RWPE1 (cell line): ENCODE results near the gene TENT5C.

Experiments used
- CTCF ChIA-PET: fragments of 350-600 bp; sonication (Branson Sonifier 250); formaldehyde crosslinking; extraction: SDS; loops from one replicate; lab custom pipeline; 2021; lab: Yijun Ruan, JAX
- POLR2A ChIA-PET: fragments of 400-600 bp; formaldehyde crosslinking; extraction: SDS; loops from one replicate; lab custom pipeline; 2020; ENCODE audit warnings: antibody characterized with exemption; ENCODE audit not compliant: low non-redundant PET; lab: Yijun Ruan, JAX
- DNase-seq: peaks from one replicate; pipeline ENCODE4 v3.0.0; 2012; ENCODE audit warnings: low spot score
- H3K27ac ChIP-seq: fragments of 450-650 bp; 2 replicates; pipeline ENCODE4 v1.5.1; 2017
- CTCF ChIP-seq: fragments of 450-650 bp; conservative IDR thresholded peaks from 2 replicates; pipeline ENCODE4 v1.5.1; 2017; ENCODE audit warnings: low read depth, mild to moderate bottlenecking

TENT5C gene

DNA sequence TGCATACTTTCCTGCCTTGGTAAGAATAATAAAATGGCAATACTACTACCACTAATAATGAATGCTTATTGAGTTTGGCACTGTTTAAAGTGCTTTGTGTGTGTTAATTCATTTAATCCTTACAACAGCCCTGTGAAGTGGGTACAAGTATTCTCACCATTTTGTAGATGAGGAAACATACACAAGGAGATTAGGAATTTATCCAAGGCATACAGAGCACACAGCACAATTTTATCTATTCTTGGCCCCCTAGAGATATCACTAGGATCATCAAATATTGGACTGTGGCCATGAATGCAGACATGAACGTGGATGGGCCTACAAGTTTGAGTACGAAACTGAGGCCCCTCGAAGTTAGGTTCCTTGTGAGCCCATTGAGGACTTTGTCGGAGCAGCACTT lies 39.5 kb downstream of the TENT5C start:
- no peak overlapping the region for H3K27ac ChIP-seq
- no peak for DNase-seq
- no peak for TF ChIP-seq CTCF
- ChIA-PET POLR2A (no interaction called here), CTCF (no interaction called here)

DNA sequence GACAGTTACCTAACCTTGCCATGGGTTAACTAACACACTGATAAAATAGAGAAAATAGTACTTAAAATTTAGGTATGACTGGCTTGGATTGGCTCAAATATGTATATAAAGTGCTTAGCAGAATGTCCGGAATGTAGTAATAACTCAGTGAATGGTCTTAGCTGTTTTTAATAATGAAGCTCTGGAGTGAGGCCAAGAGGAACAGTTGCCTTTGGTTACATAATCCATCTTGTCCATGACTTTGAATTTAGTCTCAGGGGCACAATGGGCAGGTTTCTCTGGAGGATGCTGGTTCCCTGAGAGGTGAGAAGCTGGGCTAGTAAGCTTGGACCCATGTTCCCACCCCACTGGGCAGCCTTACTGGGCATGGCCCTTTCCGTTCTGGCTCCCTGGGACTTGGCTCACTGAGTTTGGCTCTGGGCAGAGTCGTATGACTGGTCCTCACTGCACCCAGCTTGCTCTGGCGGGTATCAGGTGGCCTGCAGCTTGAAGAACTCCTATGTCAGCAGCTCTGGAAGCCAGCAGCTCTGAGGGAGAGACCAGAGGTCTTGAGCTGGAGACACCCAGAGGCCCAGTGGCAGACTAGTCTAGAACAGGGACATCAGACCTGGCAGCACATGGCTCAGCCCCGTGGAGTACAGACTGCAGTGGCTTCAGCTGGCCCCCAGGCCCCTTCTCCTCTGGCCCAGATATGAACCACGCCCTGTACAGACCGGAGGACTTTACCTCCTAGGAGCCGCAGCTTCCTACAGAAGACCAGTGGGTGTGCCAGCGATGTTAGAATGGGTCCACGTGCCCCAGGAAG lies 40.4 kb downstream of the TENT5C start:
- CTCF ChIA-PET = no interaction called here
- POLR2A ChIA-PET = no interaction called here
- no peak for TF ChIP-seq CTCF
- no peak for DNase-seq
- H3K27ac ChIP-seq = no peak overlapping the region

DNA sequence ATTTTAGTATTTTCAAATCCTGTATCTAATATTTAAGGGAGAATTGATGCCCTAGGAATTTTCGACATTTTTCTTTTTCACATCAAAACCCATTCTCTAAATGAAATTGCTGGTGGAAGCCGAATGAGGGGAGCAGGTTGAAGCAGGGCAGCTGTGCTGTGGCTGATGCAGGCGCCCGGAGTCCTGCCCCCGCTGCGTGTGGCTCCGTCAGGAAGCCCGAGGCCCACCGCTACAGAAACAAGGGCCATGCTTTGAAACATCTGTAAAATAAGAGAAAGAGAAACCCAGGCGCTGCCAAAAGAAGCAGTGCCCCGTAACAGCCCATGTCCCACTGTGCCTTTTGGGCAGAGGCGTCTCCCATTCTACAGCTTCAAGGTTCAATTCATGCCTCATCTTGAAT lies 41.1 kb downstream of the TENT5C start:
- no peak for DNase-seq
- ChIA-PET POLR2A (no interaction called here), CTCF (no interaction called here)
- no peak overlapping the region for H3K27ac ChIP-seq
- TF ChIP-seq CTCF = no peak

- no peak for DNase-seq
- CTCF ChIA-PET = no interaction called here
- no peak for TF ChIP-seq CTCF
- H3K27ac ChIP-seq = no peak overlapping the region
- POLR2A ChIA-PET = interaction anchor here (0.7 kb wide), 1 partner anchor 120 kb away, joined by 3 read pairs; no protein-coding TSS in a partner anchor
Observed at GRCh38 chr1:117648015-117648414, 42.2 kb downstream of the TENT5C start.

DNA sequence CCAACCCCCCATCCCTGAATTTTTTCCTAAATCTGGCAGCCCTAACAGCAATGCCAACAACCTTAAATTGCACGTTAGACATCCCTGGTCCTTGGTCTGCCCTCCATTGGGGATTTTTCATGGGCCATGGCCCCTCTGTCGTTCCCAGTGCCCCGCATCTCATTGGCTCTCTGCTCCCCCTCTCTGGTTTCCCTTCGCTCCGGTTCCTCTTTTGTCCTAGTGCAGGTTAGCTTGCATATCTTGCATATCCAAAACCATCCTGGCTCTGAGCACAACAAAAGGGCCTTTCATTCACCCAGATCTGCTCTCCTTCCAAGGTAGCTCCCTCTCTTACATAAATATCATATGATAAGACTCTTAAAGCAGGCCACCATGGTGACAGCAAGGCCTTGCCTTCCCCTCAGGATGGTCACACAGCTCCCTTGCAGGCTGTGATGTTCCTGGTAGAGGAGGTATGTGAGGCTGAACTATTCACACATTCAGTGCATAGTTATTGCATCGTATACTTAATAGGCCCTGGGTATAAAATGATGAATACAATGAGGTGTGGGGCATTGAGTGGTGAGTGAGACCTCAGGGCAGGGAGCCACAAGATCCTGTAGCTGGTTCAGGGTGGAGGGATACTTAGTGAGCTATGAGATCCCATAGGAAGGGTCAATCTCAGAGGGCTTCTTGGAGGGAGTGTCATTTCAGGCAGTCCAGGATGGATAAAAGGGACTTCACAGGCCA lies 45.2 kb downstream of the TENT5C start:
- H3K27ac ChIP-seq = no peak overlapping the region
- no peak for TF ChIP-seq CTCF
- ChIA-PET CTCF (interaction anchor here (0.7 kb wide), 1 partner anchor 22 kb away, joined by 3 read pairs; no protein-coding TSS in a partner anchor), POLR2A (interaction anchor here (0.7 kb wide), 1 partner anchor 31 kb away, joined by 3 read pairs; no protein-coding TSS in a partner anchor)
- no peak for DNase-seq

DNA sequence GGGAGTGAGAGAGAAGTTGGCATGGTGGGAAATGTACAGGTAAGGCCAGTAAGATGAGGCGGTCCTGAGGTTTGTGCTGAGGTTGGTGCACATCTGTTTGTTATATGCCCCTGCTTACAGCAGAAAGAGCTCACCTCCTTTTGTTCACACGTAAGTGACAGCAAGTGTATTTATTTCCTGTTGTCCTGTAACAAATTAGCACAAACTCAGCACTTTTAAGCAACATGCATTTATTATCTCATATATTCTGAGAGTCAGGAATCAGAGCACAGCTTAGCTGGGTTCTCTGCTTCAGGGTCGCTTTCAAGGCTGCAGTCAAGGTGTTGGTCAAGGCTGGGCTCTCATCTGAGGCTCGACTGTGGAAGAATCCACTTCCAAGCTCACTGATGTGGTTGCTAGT lies 45.8 kb downstream of the TENT5C start:
- no peak for TF ChIP-seq CTCF
- POLR2A ChIA-PET = interaction anchor here (0.7 kb wide), 1 partner anchor 31 kb away, joined by 3 read pairs; no protein-coding TSS in a partner anchor
- CTCF ChIA-PET = interaction anchor here (0.7 kb wide), 1 partner anchor 22 kb away, joined by 3 read pairs; no protein-coding TSS in a partner anchor
- H3K27ac ChIP-seq = no peak overlapping the region
- no peak for DNase-seq
